GM19395 (cell line): ENCODE results near the gene ZNF862.
A peak's percentile ranks its signal among the peaks of the same experiment; 100 is the strongest.
"Not testable (repeated sequence)": the region's sequence is repeated elsewhere in the genome, so short reads cannot be mapped to it uniquely, and the experiment has no call there.

Experiments used
- ATAC-seq: cut with Tn5 transposase; IDR thresholded peaks from one replicate; pipeline ENCODE4 v1.9.1; 2021; ENCODE audit warnings: mild to moderate bottlenecking, moderate library complexity; ENCODE audit not compliant: unreplicated experiment

The ZNF862 gene

GRCh38 chr7:149878523-149878921 lies 40.3 kb downstream of the ZNF862 start:
- ATAC-seq = no peak

- ATAC-seq = no peak
Observed at GRCh38 chr7:149879271-149879743, 41.1 kb downstream of the ZNF862 start.

- no peak for ATAC-seq
Observed at GRCh38 chr7:149879766-149880637, 41.8 kb downstream of the ZNF862 start.

GRCh38 chr7:149880638-149881311 lies 42.6 kb downstream of the ZNF862 start:
- no peak for ATAC-seq

GRCh38 chr7:149881328-149882247 lies 43.4 kb downstream of the ZNF862 start:
- no peak for ATAC-seq

- no peak for ATAC-seq
Observed at GRCh38 chr7:149882248-149883047, 44.3 kb downstream of the ZNF862 start.

GRCh38 chr7:149883048-149883438 lies 44.9 kb downstream of the ZNF862 start:
- no peak for ATAC-seq

- ATAC-seq = peak; percentile 76
Observed at GRCh38 chr7:149883452-149883861, 45.3 kb downstream of the ZNF862 start.

GRCh38 chr7:149884016-149884415 lies 45.8 kb downstream of the ZNF862 start:
- no peak for ATAC-seq

- ATAC-seq = no peak
Observed at GRCh38 chr7:149884541-149884940, 46.4 kb downstream of the ZNF862 start.

GRCh38 chr7:149885191-149886017 lies 47.2 kb downstream of the ZNF862 start:
- no peak for ATAC-seq

GRCh38 chr7:149886018-149886415 lies 47.8 kb downstream of the ZNF862 start:
- no peak for ATAC-seq

GRCh38 chr7:149887311-149887710 lies 49.1 kb downstream of the ZNF862 start:
- ATAC-seq = no peak

GRCh38 chr7:149890715-149891114 lies 52.5 kb downstream of the ZNF862 start:
- ATAC-seq = not testable (repeated sequence)

- not testable (repeated sequence) for ATAC-seq
Observed at GRCh38 chr7:149894957-149895356, 56.8 kb downstream of the ZNF862 start.

- not testable (repeated sequence) for ATAC-seq
Observed at GRCh38 chr7:149907776-149908376, 69.7 kb downstream of the ZNF862 start.

GRCh38 chr7:149910219-149910618 lies 72.0 kb downstream of the ZNF862 start:
- not testable (repeated sequence) for ATAC-seq

GRCh38 chr7:149912126-149912525 lies 74.0 kb downstream of the ZNF862 start:
- ATAC-seq = not testable (repeated sequence)
